ENCODE measurements around the gene H19. TPM values are rescaled to one million over a fixed set of nuclear protein-coding genes. Genes with fewer than 3 reads are reported as not detected.

H19 gene
- polyA plus RNA-seq, 1 of the 3 experiments (the other 2 are of a cell fraction) = 3.7 TPM

GRCh38 chr11:1982873-1983600 lies 14.6 kb downstream of the H19 start (continued):
- TF ChIP-seq REST (IDR thresholded peaks at IDR 0.05; ENCODE audit: low read depth, low read length) = no peak

- Histone ChIP-seq H3K9me3 (no peaks in the 10 kb centered on the region), H3K36me3 (replicated peaks in 1 of 2; ENCODE audit: control insufficient read depth in 1 of 2, insufficient read depth in 2 of 2, low read length in 1 of 2) (no peaks in the 10 kb centered on the region), H3K4me2 (no peak overlapping the region), H3K9ac (no peak overlapping the region), H2AFZ (ENCODE audit: low read depth) (no peak overlapping the region), H3K27ac (ENCODE audit: low read depth in 2 of 2, low read length in 1 of 2) (peak overlapping the region in 1 of 2 experiments; percentile 76; a peak in 1 of 4 replicates), H3K79me2 (ENCODE audit: insufficient read depth) (no peaks in the 10 kb centered on the region), H3K27me3 (ENCODE audit: insufficient read depth) (no peaks in the 10 kb centered on the region), H3K9me2 (no peaks in the 10 kb centered on the region), H3K4me1 (ENCODE audit: control insufficient read depth in 1 of 2, insufficient read depth in 2 of 2, low read depth in 1 of 2, low read length in 1 of 2) (no peaks in the 10 kb centered on the region), H3K4me3 (ENCODE audit: low read depth in 2 of 2, low read length in 1 of 2) (no peak overlapping the region), H4K20me1 (ENCODE audit: insufficient read depth) (no peaks in the 10 kb centered on the region), H3F3A (replicated peaks; ENCODE audit: insufficient read depth) (no peaks in the 10 kb centered on the region)
- ChIA-PET CTCF (interaction anchor here (0.9 to 4.4 kb wide), 15 partner anchors 9 to 406 kb away, joined by 3 to 30 read pairs (median 5); no protein-coding TSS in a partner anchor), POLR2A (interaction anchor here (0.8 to 4.4 kb wide), 12 partner anchors 9 to 161 kb away, joined by 3 to 60 read pairs (median 6); partner anchors contain the start of genes H19 and IGF2)
- DNase-seq = no peak
- TF ChIP-seq IRF3 (IDR thresholded peaks at IDR 0.05; ENCODE audit: low read depth, low read length) (no peak), ZBTB33 (IDR thresholded peaks at IDR 0.05; ENCODE audit: borderline replicate concordance, low read depth) (no peak), RAD21 (IDR thresholded peaks at IDR 0.05; ENCODE audit: low read length) (no peak), RXRA (IDR thresholded peaks at IDR 0.05; ENCODE audit: borderline replicate concordance, low read depth) (no peak), YY1 (IDR thresholded peaks at IDR 0.05; ENCODE audit: low read depth) (no peak), TEAD4 (IDR thresholded peaks at IDR 0.05; ENCODE audit: borderline replicate concordance, insufficient read depth) (no peak), POLR2AphosphoS5 (IDR thresholded peaks at IDR 0.05; ENCODE audit: low read depth, low read length) (no peak), JUND (IDR thresholded peaks at IDR 0.05) (no peak), TCF12 (IDR thresholded peaks at IDR 0.05) (no peak), SMC3 (IDR thresholded peaks at IDR 0.05; ENCODE audit: low read depth, low read length) (no peak), ELF1 (IDR thresholded peaks at IDR 0.05) (no peak), NFIC (IDR thresholded peaks at IDR 0.05; ENCODE audit: borderline replicate concordance) (no peak), SIN3A (IDR thresholded peaks at IDR 0.05; ENCODE audit: borderline replicate concordance, low read depth, low read length) (no peak), FOSL2 (IDR thresholded peaks at IDR 0.05; ENCODE audit: borderline replicate concordance, low read depth) (no peak), EP300 (IDR thresholded peaks at IDR 0.05; ENCODE audit: borderline replicate concordance in 1 of 2, low read depth in 1 of 2, low read length in 1 of 2) (no peak), MAX (IDR thresholded peaks at IDR 0.05; ENCODE audit: low read depth) (no peak), USF2 (IDR thresholded peaks at IDR 0.05; ENCODE audit: borderline replicate concordance, low read depth, low read length) (no peak)
- no CpG with 5 or more reads among the region's 11 CpGs for WGBS (ENCODE audit: low lambda C conversion rate)
Measured at GRCh38 chr11:1979607-1980006, 18.0 kb downstream of the H19 start.
